Neural cell (in vitro differentiated cells): ENCODE results near the gene ABHD5. TPM values are rescaled to one million over a fixed set of nuclear protein-coding genes. Genes with fewer than 3 reads are reported as not detected.

Source experiments
- H2AFZ ChIP-seq: fragments of 200-600, 300-800 bp; sonication (generic), shearing (Covaris generic); 2 replicates; pipeline ENCODE4 v1.6.0; 2014; ENCODE audit warnings: low read depth, mild to moderate bottlenecking, antibody characterized with exemption, low read length, moderate library complexity
- H3F3A ChIP-seq: fragments of 200-600 bp; shearing (Covaris generic); 2 replicates; pipeline ENCODE4 v1.6.1; 2016; ENCODE audit warnings: mild to moderate bottlenecking, moderate library complexity, mixed read lengths, antibody characterized with exemption, low read length; ENCODE audit not compliant: insufficient read depth, poor library complexity, severe bottlenecking
- H3K27ac ChIP-seq: fragments of 200-600, 300-800 bp; sonication (generic), shearing (Covaris generic); 2 replicates; pipeline ENCODE4 v1.5.1; 2014; ENCODE audit warnings: mild to moderate bottlenecking, low read length, moderate library complexity
- H3K27me3 ChIP-seq: fragments of 300-800, 200-600 bp; sonication (generic), shearing (Covaris generic); 2 replicates; pipeline ENCODE4 v1.6.0; 2014; ENCODE audit warnings: mild to moderate bottlenecking, low read depth, low read length, moderate library complexity; ENCODE audit not compliant: insufficient read depth
- H3K36me3 ChIP-seq: fragments of 300-800, 200-600 bp; sonication (generic), shearing (Covaris generic); 2 replicates; pipeline ENCODE4 v1.5.1; 2014; ENCODE audit warnings: mild to moderate bottlenecking, antibody characterized with exemption, low read length, moderate library complexity; ENCODE audit not compliant: insufficient read depth
- H3K4me2 ChIP-seq: fragments of 300-800, 200-600 bp; sonication (generic), shearing (Covaris generic); 2 replicates; pipeline ENCODE4 v1.6.0; 2014; ENCODE audit warnings: mild to moderate bottlenecking, low read length
- H3K4me3 ChIP-seq: fragments of 300-800, 200-600 bp; sonication (generic), shearing (Covaris generic); 2 replicates; pipeline ENCODE4 v1.5.1; 2014; ENCODE audit warnings: mild to moderate bottlenecking, low read length, moderate library complexity
- H3K79me2 ChIP-seq: fragments of 200-600 bp; shearing (Covaris generic); replicated peaks from 2 replicates; pipeline ENCODE4 v1.6.0; 2014; ENCODE audit warnings: mild to moderate bottlenecking, low read length, moderate library complexity; ENCODE audit not compliant: insufficient read depth
- H3K9ac ChIP-seq: fragments of 300-800, 200-600 bp; sonication (generic), shearing (Covaris generic); 2 replicates; pipeline ENCODE4 v1.6.1; 2016; ENCODE audit warnings: mild to moderate bottlenecking, low read length, mixed read lengths
- H3K9me2 ChIP-seq: fragments of 200-600 bp; shearing (Covaris generic); 2 replicates; pipeline ENCODE4 v1.6.1; 2016; ENCODE audit warnings: mild to moderate bottlenecking, low read length, mixed read lengths; ENCODE audit not compliant: insufficient read depth
- H3K9me3 ChIP-seq: fragments of 200-600, 300-800 bp; sonication (generic), shearing (Covaris generic); 2 replicates; pipeline ENCODE4 v1.6.1; 2016; ENCODE audit warnings: mild to moderate bottlenecking, mixed run types, low read length, moderate library complexity, mixed read lengths
- H4K20me1 ChIP-seq: fragments of 200-600 bp; shearing (Covaris generic); 2 replicates; pipeline ENCODE4 v1.6.1; 2016; ENCODE audit warnings: mild to moderate bottlenecking, mixed run types; ENCODE audit not compliant: insufficient read depth
- EP300 ChIP-seq: fragments of 450-650 bp; conservative IDR thresholded peaks from 2 replicates; pipeline ENCODE4 v1.6.1; 2014; ENCODE audit warnings: antibody characterized with exemption, mild to moderate bottlenecking, moderate library complexity; ENCODE audit not compliant: poor library complexity, severe bottlenecking
- EZH2 ChIP-seq: fragments of 200-600, 300-800 bp; shearing (Covaris generic), sonication (generic); IDR thresholded peaks from 2 replicates; pipeline ENCODE4 v1.6.1; 2014; ENCODE audit warnings: antibody characterized with exemption, low read length, borderline replicate concordance, mild to moderate bottlenecking; ENCODE audit not compliant: insufficient read depth, poor library complexity, severe bottlenecking
- MXI1 ChIP-seq: fragments of 450-650 bp; conservative IDR thresholded peaks from 2 replicates; pipeline ENCODE4 v1.6.1; 2014; ENCODE audit warnings: antibody characterized with exemption, mild to moderate bottlenecking; ENCODE audit not compliant: poor library complexity, severe bottlenecking
- POLR2AphosphoS5 ChIP-seq: IDR thresholded peaks from 2 replicates; pipeline ENCODE4 v1.6.1; 2012
- RAD21 ChIP-seq: fragments of 450-650 bp; conservative IDR thresholded peaks from 2 replicates; pipeline ENCODE4 v1.6.1; 2014; ENCODE audit warnings: antibody characterized with exemption, mild to moderate bottlenecking, moderate library complexity
- SMC3 ChIP-seq: fragments of 450-650 bp; conservative IDR thresholded peaks from 2 replicates; pipeline ENCODE4 v1.6.1; 2014; ENCODE audit warnings: antibody characterized with exemption, mild to moderate bottlenecking, moderate library complexity; ENCODE audit not compliant: poor library complexity
- TAF1 ChIP-seq: IDR thresholded peaks from 2 replicates; pipeline ENCODE4 v1.6.1; 2012; ENCODE audit warnings: low read depth
- polyA plus RNA-seq: library from polyadenylated mRNA; depleted of rRNA; stranded (reverse); fragments of >200 nt; gene quantifications from 2 replicates; pipeline ENCODE4 v1.2.3, GENCODE V29; 2014
- TF ChIP-seq, protein P1 (sequence below): IDR thresholded peaks from 2 replicates; pipeline ENCODE4 v1.6.1; 2012; ENCODE audit warnings: borderline replicate concordance
- TF ChIP-seq, protein P2 (sequence below): fragments of 450-650 bp; IDR thresholded peaks from 2 replicates; pipeline ENCODE4 v1.5.1; 2014; ENCODE audit warnings: antibody characterized with exemption, mild to moderate bottlenecking, moderate library complexity; ENCODE audit not compliant: poor library complexity, severe bottlenecking

The ABHD5 gene
- polyA plus RNA-seq, 1 donor from 2014 or later, result 26.6 TPM

- Histone ChIP-seq H3K4me3 (peak overlapping the region; percentile 82), H2AFZ (peak overlapping the region; percentile 59), H3K79me2 (peaks cover 16% of the 10 kb centered on the region), H3K9ac (peak overlapping the region; percentile 78), H4K20me1 (no peaks in the 10 kb centered on the region), H3K9me2 (no peaks in the 10 kb centered on the region), H3K27ac (peak overlapping the region; percentile 84), H3K4me2 (peak overlapping the region; percentile 48), H3K36me3 (no peaks in the 10 kb centered on the region), H3F3A (no peaks in the 10 kb centered on the region), H3K27me3 (no peaks in the 10 kb centered on the region), H3K9me3 (no peaks in the 10 kb centered on the region)
- TF ChIP-seq MXI1 (no peak), SMC3 (no peak), POLR2AphosphoS5 (no peak), EP300 (no peak), EZH2 (no peak), TAF1 (no peak), RAD21 (no peak)
- TF ChIP-seq, protein P1, sequence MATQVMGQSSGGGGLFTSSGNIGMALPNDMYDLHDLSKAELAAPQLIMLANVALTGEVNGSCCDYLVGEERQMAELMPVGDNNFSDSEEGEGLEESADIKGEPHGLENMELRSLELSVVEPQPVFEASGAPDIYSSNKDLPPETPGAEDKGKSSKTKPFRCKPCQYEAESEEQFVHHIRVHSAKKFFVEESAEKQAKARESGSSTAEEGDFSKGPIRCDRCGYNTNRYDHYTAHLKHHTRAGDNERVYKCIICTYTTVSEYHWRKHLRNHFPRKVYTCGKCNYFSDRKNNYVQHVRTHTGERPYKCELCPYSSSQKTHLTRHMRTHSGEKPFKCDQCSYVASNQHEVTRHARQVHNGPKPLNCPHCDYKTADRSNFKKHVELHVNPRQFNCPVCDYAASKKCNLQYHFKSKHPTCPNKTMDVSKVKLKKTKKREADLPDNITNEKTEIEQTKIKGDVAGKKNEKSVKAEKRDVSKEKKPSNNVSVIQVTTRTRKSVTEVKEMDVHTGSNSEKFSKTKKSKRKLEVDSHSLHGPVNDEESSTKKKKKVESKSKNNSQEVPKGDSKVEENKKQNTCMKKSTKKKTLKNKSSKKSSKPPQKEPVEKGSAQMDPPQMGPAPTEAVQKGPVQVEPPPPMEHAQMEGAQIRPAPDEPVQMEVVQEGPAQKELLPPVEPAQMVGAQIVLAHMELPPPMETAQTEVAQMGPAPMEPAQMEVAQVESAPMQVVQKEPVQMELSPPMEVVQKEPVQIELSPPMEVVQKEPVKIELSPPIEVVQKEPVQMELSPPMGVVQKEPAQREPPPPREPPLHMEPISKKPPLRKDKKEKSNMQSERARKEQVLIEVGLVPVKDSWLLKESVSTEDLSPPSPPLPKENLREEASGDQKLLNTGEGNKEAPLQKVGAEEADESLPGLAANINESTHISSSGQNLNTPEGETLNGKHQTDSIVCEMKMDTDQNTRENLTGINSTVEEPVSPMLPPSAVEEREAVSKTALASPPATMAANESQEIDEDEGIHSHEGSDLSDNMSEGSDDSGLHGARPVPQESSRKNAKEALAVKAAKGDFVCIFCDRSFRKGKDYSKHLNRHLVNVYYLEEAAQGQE, result no peak
- TF ChIP-seq, protein P2, sequence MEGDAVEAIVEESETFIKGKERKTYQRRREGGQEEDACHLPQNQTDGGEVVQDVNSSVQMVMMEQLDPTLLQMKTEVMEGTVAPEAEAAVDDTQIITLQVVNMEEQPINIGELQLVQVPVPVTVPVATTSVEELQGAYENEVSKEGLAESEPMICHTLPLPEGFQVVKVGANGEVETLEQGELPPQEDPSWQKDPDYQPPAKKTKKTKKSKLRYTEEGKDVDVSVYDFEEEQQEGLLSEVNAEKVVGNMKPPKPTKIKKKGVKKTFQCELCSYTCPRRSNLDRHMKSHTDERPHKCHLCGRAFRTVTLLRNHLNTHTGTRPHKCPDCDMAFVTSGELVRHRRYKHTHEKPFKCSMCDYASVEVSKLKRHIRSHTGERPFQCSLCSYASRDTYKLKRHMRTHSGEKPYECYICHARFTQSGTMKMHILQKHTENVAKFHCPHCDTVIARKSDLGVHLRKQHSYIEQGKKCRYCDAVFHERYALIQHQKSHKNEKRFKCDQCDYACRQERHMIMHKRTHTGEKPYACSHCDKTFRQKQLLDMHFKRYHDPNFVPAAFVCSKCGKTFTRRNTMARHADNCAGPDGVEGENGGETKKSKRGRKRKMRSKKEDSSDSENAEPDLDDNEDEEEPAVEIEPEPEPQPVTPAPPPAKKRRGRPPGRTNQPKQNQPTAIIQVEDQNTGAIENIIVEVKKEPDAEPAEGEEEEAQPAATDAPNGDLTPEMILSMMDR, result no peak
Measured at GRCh38 chr3:43689766-43690399, 855 bp upstream of the ABHD5 start.

GRCh38 chr3:43691120-43691995, 620 bp downstream of the ABHD5 start:
- Histone ChIP-seq H2AFZ (peak overlapping the region; percentile 51), H3K9me2 (no peaks in the 10 kb centered on the region), H4K20me1 (no peaks in the 10 kb centered on the region), H3F3A (no peaks in the 10 kb centered on the region), H3K9me3 (no peaks in the 10 kb centered on the region), H3K9ac (peak overlapping the region; percentile 78), H3K79me2 (peaks cover 20% of the 10 kb centered on the region), H3K27ac (peak overlapping the region; percentile 54), H3K27me3 (no peaks in the 10 kb centered on the region), H3K36me3 (no peaks in the 10 kb centered on the region), H3K4me3 (peak overlapping the region; percentile 82), H3K4me2 (peak overlapping the region; percentile 89)
- no peak for TF ChIP-seq TAF1
- peak; percentile 59 for TF ChIP-seq SMC3
- TF ChIP-seq MXI1, result no peak
- TF ChIP-seq EZH2, result no peak
- TF ChIP-seq, protein P1, result no peak
- TF ChIP-seq POLR2AphosphoS5, result no peak
- TF ChIP-seq RAD21, result peak; percentile 10
- TF ChIP-seq EP300, result no peak
- TF ChIP-seq, protein P2, result peak; percentile 27
